Neural cell (in vitro differentiated cells): ENCODE results near the gene ZNHIT1. TPM values are rescaled to one million over a fixed set of nuclear protein-coding genes. Genes with fewer than 3 reads are reported as not detected.

Source experiments
- H2AFZ ChIP-seq: fragments of 200-600, 300-800 bp; sonication (generic), shearing (Covaris generic); 2 replicates; pipeline ENCODE4 v1.6.0; 2014; ENCODE audit warnings: low read depth, mild to moderate bottlenecking, antibody characterized with exemption, low read length, moderate library complexity
- H3F3A ChIP-seq: fragments of 200-600 bp; shearing (Covaris generic); 2 replicates; pipeline ENCODE4 v1.6.1; 2016; ENCODE audit warnings: mild to moderate bottlenecking, moderate library complexity, mixed read lengths, antibody characterized with exemption, low read length; ENCODE audit not compliant: insufficient read depth, poor library complexity, severe bottlenecking
- H3K27ac ChIP-seq: fragments of 200-600, 300-800 bp; sonication (generic), shearing (Covaris generic); 2 replicates; pipeline ENCODE4 v1.5.1; 2014; ENCODE audit warnings: mild to moderate bottlenecking, low read length, moderate library complexity
- H3K27me3 ChIP-seq: fragments of 300-800, 200-600 bp; sonication (generic), shearing (Covaris generic); 2 replicates; pipeline ENCODE4 v1.6.0; 2014; ENCODE audit warnings: mild to moderate bottlenecking, low read depth, low read length, moderate library complexity; ENCODE audit not compliant: insufficient read depth
- H3K36me3 ChIP-seq: fragments of 300-800, 200-600 bp; sonication (generic), shearing (Covaris generic); 2 replicates; pipeline ENCODE4 v1.5.1; 2014; ENCODE audit warnings: mild to moderate bottlenecking, antibody characterized with exemption, low read length, moderate library complexity; ENCODE audit not compliant: insufficient read depth
- H3K4me2 ChIP-seq: fragments of 300-800, 200-600 bp; sonication (generic), shearing (Covaris generic); 2 replicates; pipeline ENCODE4 v1.6.0; 2014; ENCODE audit warnings: mild to moderate bottlenecking, low read length
- H3K4me3 ChIP-seq: fragments of 300-800, 200-600 bp; sonication (generic), shearing (Covaris generic); 2 replicates; pipeline ENCODE4 v1.5.1; 2014; ENCODE audit warnings: mild to moderate bottlenecking, low read length, moderate library complexity
- H3K79me2 ChIP-seq: fragments of 200-600 bp; shearing (Covaris generic); replicated peaks from 2 replicates; pipeline ENCODE4 v1.6.0; 2014; ENCODE audit warnings: mild to moderate bottlenecking, low read length, moderate library complexity; ENCODE audit not compliant: insufficient read depth
- H3K9ac ChIP-seq: fragments of 300-800, 200-600 bp; sonication (generic), shearing (Covaris generic); 2 replicates; pipeline ENCODE4 v1.6.1; 2016; ENCODE audit warnings: mild to moderate bottlenecking, low read length, mixed read lengths
- H3K9me2 ChIP-seq: fragments of 200-600 bp; shearing (Covaris generic); 2 replicates; pipeline ENCODE4 v1.6.1; 2016; ENCODE audit warnings: mild to moderate bottlenecking, low read length, mixed read lengths; ENCODE audit not compliant: insufficient read depth
- H3K9me3 ChIP-seq: fragments of 200-600, 300-800 bp; sonication (generic), shearing (Covaris generic); 2 replicates; pipeline ENCODE4 v1.6.1; 2016; ENCODE audit warnings: mild to moderate bottlenecking, mixed run types, low read length, moderate library complexity, mixed read lengths
- H4K20me1 ChIP-seq: fragments of 200-600 bp; shearing (Covaris generic); 2 replicates; pipeline ENCODE4 v1.6.1; 2016; ENCODE audit warnings: mild to moderate bottlenecking, mixed run types; ENCODE audit not compliant: insufficient read depth
- EP300 ChIP-seq: fragments of 450-650 bp; conservative IDR thresholded peaks from 2 replicates; pipeline ENCODE4 v1.6.1; 2014; ENCODE audit warnings: antibody characterized with exemption, mild to moderate bottlenecking, moderate library complexity; ENCODE audit not compliant: poor library complexity, severe bottlenecking
- EZH2 ChIP-seq: fragments of 200-600, 300-800 bp; shearing (Covaris generic), sonication (generic); IDR thresholded peaks from 2 replicates; pipeline ENCODE4 v1.6.1; 2014; ENCODE audit warnings: antibody characterized with exemption, low read length, borderline replicate concordance, mild to moderate bottlenecking; ENCODE audit not compliant: insufficient read depth, poor library complexity, severe bottlenecking
- MXI1 ChIP-seq: fragments of 450-650 bp; conservative IDR thresholded peaks from 2 replicates; pipeline ENCODE4 v1.6.1; 2014; ENCODE audit warnings: antibody characterized with exemption, mild to moderate bottlenecking; ENCODE audit not compliant: poor library complexity, severe bottlenecking
- POLR2AphosphoS5 ChIP-seq: IDR thresholded peaks from 2 replicates; pipeline ENCODE4 v1.6.1; 2012
- RAD21 ChIP-seq: fragments of 450-650 bp; conservative IDR thresholded peaks from 2 replicates; pipeline ENCODE4 v1.6.1; 2014; ENCODE audit warnings: antibody characterized with exemption, mild to moderate bottlenecking, moderate library complexity
- SMC3 ChIP-seq: fragments of 450-650 bp; conservative IDR thresholded peaks from 2 replicates; pipeline ENCODE4 v1.6.1; 2014; ENCODE audit warnings: antibody characterized with exemption, mild to moderate bottlenecking, moderate library complexity; ENCODE audit not compliant: poor library complexity
- TAF1 ChIP-seq: IDR thresholded peaks from 2 replicates; pipeline ENCODE4 v1.6.1; 2012; ENCODE audit warnings: low read depth
- polyA plus RNA-seq: library from polyadenylated mRNA; depleted of rRNA; stranded (reverse); fragments of >200 nt; gene quantifications from 2 replicates; pipeline ENCODE4 v1.2.3, GENCODE V29; 2014
- TF ChIP-seq, protein P1 (sequence below): IDR thresholded peaks from 2 replicates; pipeline ENCODE4 v1.6.1; 2012; ENCODE audit warnings: borderline replicate concordance
- TF ChIP-seq, protein P2 (sequence below): fragments of 450-650 bp; IDR thresholded peaks from 2 replicates; pipeline ENCODE4 v1.5.1; 2014; ENCODE audit warnings: antibody characterized with exemption, mild to moderate bottlenecking, moderate library complexity; ENCODE audit not compliant: poor library complexity, severe bottlenecking

Gene ZNHIT1
- polyA plus RNA-seq, 1 donor from 2014 or later: 176 TPM

DNA sequence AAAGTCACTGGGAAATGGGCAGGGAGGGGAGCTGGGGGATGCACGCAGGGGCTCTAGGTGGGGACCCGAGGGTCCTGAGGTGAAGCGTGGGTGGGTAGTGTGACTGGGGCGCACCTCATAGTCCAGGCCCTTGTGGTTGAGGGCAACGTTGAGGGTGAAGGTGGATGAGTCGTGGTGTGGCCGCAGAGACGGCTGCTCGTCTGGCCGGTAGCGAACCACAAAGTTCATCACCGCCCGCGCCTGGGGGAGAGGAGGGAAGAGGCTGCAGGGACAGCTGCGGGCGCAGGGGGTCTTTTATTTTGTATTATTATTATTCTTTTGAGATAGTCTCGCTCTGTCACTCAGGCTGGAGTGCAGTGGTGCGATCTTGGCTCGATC, 11.3 kb upstream of the ZNHIT1 start:
- H2AFZ ChIP-seq: no peak overlapping the region
- H3K9me3 ChIP-seq: no peaks in the 10 kb centered on the region
- H3K9me2 ChIP-seq: no peaks in the 10 kb centered on the region
- H3K36me3 ChIP-seq: no peaks in the 10 kb centered on the region
- H3K27ac ChIP-seq: no peak overlapping the region
- H3K4me3 ChIP-seq: no peak overlapping the region
- no peaks in the 10 kb centered on the region for H4K20me1 ChIP-seq
- peaks cover 19% of the 10 kb centered on the region for H3K27me3 ChIP-seq
- no peak overlapping the region for H3K4me2 ChIP-seq
- H3F3A ChIP-seq: no peaks in the 10 kb centered on the region
- no peak overlapping the region for H3K9ac ChIP-seq
- TF ChIP-seq, protein P1, sequence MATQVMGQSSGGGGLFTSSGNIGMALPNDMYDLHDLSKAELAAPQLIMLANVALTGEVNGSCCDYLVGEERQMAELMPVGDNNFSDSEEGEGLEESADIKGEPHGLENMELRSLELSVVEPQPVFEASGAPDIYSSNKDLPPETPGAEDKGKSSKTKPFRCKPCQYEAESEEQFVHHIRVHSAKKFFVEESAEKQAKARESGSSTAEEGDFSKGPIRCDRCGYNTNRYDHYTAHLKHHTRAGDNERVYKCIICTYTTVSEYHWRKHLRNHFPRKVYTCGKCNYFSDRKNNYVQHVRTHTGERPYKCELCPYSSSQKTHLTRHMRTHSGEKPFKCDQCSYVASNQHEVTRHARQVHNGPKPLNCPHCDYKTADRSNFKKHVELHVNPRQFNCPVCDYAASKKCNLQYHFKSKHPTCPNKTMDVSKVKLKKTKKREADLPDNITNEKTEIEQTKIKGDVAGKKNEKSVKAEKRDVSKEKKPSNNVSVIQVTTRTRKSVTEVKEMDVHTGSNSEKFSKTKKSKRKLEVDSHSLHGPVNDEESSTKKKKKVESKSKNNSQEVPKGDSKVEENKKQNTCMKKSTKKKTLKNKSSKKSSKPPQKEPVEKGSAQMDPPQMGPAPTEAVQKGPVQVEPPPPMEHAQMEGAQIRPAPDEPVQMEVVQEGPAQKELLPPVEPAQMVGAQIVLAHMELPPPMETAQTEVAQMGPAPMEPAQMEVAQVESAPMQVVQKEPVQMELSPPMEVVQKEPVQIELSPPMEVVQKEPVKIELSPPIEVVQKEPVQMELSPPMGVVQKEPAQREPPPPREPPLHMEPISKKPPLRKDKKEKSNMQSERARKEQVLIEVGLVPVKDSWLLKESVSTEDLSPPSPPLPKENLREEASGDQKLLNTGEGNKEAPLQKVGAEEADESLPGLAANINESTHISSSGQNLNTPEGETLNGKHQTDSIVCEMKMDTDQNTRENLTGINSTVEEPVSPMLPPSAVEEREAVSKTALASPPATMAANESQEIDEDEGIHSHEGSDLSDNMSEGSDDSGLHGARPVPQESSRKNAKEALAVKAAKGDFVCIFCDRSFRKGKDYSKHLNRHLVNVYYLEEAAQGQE: no peak
- TF ChIP-seq MXI1 (no peak), EZH2 (no peak), EP300 (no peak)
- no peaks in the 10 kb centered on the region for H3K79me2 ChIP-seq

DNA sequence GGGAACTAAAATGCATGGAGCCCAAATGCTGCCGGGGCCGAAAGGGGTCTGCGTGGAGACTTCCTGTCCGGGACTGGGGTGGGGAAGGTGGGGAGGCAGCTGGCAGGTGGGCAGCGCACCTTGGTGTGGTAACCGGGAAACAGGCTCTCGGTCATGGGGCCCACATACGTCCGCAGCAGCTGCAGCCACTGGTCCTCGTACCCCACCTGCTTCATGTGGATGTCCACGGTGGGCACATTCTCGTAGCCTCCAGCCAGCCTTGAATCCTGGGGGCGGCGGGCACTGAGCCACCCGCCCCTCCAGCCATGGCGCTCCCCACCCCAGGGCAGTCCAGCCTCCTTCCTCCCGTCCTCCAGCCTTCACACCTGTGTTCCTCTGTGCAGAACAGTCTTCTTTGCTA, 10.5 kb upstream of the ZNHIT1 start:
- H3F3A ChIP-seq: no peaks in the 10 kb centered on the region
- H3K9ac ChIP-seq: no peak overlapping the region
- H3K36me3 ChIP-seq: no peaks in the 10 kb centered on the region
- peaks cover 11% of the 10 kb centered on the region for H3K27me3 ChIP-seq
- no peaks in the 10 kb centered on the region for H3K9me3 ChIP-seq
- no peaks in the 10 kb centered on the region for H3K9me2 ChIP-seq
- H2AFZ ChIP-seq: no peak overlapping the region
- no peaks in the 10 kb centered on the region for H3K79me2 ChIP-seq
- TF ChIP-seq TAF1: no peak
- no peak for TF ChIP-seq POLR2AphosphoS5
- TF ChIP-seq, protein P2, sequence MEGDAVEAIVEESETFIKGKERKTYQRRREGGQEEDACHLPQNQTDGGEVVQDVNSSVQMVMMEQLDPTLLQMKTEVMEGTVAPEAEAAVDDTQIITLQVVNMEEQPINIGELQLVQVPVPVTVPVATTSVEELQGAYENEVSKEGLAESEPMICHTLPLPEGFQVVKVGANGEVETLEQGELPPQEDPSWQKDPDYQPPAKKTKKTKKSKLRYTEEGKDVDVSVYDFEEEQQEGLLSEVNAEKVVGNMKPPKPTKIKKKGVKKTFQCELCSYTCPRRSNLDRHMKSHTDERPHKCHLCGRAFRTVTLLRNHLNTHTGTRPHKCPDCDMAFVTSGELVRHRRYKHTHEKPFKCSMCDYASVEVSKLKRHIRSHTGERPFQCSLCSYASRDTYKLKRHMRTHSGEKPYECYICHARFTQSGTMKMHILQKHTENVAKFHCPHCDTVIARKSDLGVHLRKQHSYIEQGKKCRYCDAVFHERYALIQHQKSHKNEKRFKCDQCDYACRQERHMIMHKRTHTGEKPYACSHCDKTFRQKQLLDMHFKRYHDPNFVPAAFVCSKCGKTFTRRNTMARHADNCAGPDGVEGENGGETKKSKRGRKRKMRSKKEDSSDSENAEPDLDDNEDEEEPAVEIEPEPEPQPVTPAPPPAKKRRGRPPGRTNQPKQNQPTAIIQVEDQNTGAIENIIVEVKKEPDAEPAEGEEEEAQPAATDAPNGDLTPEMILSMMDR: no peak
- TF ChIP-seq, protein P1: no peak
- no peak for TF ChIP-seq SMC3
- TF ChIP-seq EP300: no peak
- TF ChIP-seq RAD21: no peak
- no peak for TF ChIP-seq EZH2
- TF ChIP-seq MXI1: no peak
- no peak overlapping the region for H3K4me3 ChIP-seq
- no peak overlapping the region for H3K27ac ChIP-seq
- no peak overlapping the region for H3K4me2 ChIP-seq
- no peaks in the 10 kb centered on the region for H4K20me1 ChIP-seq
